Lower leg skin (tissue), 3 donors: ENCODE data around the gene OR13H1.
"Not testable (repeated sequence)": the region's sequence is repeated elsewhere in the genome, so short reads cannot be mapped to it uniquely, and the experiment has no call there.

Experiments used
- CTCF ChIP-seq, 3 donors: fragments of 450-650 bp; IDR thresholded peaks; one replicate each; pipeline ENCODE4 v1.5.1; 2016; ENCODE audit warnings: antibody characterized with exemption in 3 of 3, mild to moderate bottlenecking in 3 of 3, moderate library complexity in 2 of 3
- POLR2A ChIP-seq, 2 donors: fragments of 450-650 bp; IDR thresholded peaks; one replicate each; pipeline ENCODE4 v1.6.1; 2016 to 2017; ENCODE audit warnings: antibody characterized with exemption in 2 of 2, mild to moderate bottlenecking in 1 of 2, moderate library complexity in 1 of 2

- TF ChIP-seq CTCF, POLR2A (IDR thresholded peaks at IDR 0.05): not testable (repeated sequence)
Measured at GRCh38 chrX:131552453-131552852, 8.6 kb downstream of the OR13H1 start.
